OCI-M1 (cell line): Measurements from ENCODE around the gene FGD2.

Experiments
- DNase-seq: peaks from one replicate; lab custom pipeline; 2025; lab: John Stamatoyannopoulos, UW

Gene FGD2

GRCh38 chr6:37005061-37005810, at the start of gene FGD2:
Gene FGD2 (plus strand): TSS chr6:37005655. CDS start chr6:37005818, 163 bp downstream.
- DNase-seq, result peak; percentile 95

GRCh38 chr6:36955671-36956445, 49.6 kb upstream of the FGD2 start:
- no peak for DNase-seq

GRCh38 chr6:36956446-36956820, 49.0 kb upstream of the FGD2 start:
- DNase-seq, result no peak

- no peak for DNase-seq
Observed at GRCh38 chr6:36957773-36958271, 47.6 kb upstream of the FGD2 start.

GRCh38 chr6:36958775-36959554, 46.5 kb upstream of the FGD2 start:
- DNase-seq, result no peak

- DNase-seq, result no peak
Observed at GRCh38 chr6:36959555-36960250, 45.8 kb upstream of the FGD2 start.

- no peak for DNase-seq
Observed at GRCh38 chr6:36961441-36962435, 43.7 kb upstream of the FGD2 start.

- peak; percentile 95 for DNase-seq
Observed at GRCh38 chr6:36962874-36963273, 42.6 kb upstream of the FGD2 start.

- no peak for DNase-seq
Observed at GRCh38 chr6:36963451-36964290, 41.8 kb upstream of the FGD2 start.

GRCh38 chr6:36964349-36964748, 41.1 kb upstream of the FGD2 start:
- no peak for DNase-seq

- DNase-seq, result no peak
Observed at GRCh38 chr6:36964908-36965307, 40.5 kb upstream of the FGD2 start.

GRCh38 chr6:36967301-36967700, 38.2 kb upstream of the FGD2 start:
- DNase-seq, result no peak

- no peak for DNase-seq
Observed at GRCh38 chr6:36967757-36968156, 37.7 kb upstream of the FGD2 start.

GRCh38 chr6:36968266-36968977, 37.0 kb upstream of the FGD2 start:
- DNase-seq, result no peak

- no peak for DNase-seq
Observed at GRCh38 chr6:36969240-36969691, 36.2 kb upstream of the FGD2 start.

GRCh38 chr6:36969988-36970891, 35.2 kb upstream of the FGD2 start:
- no peak for DNase-seq

GRCh38 chr6:36970892-36971842, 34.3 kb upstream of the FGD2 start:
- DNase-seq, result no peak
